Measurements from ENCODE around the gene PGLYRP4. TPM values are rescaled to one million over a fixed set of nuclear protein-coding genes. Genes with fewer than 3 reads are reported as not detected.

PGLYRP4 gene
- total RNA-seq, 2 donors from 2014 or later, result not detected

DNA sequence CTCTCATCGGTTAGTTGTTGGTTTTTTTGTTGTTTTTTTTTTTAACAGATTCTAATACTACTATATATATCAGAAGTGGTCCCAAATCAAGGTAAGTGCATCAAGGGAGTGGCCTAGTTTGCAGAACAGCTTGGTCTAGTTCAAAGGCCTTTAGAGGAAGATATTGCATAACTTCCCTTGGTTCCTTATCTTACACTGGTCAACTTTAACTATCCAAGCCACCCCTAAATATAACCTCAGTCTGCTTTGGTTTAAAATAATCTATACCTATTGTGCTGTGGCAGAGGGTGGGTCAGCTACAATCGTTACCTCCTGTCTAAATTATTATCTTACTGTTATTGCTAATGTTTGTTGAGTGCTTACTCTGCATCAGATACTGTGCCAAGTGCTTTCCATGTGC lies 19.9 kb upstream of the PGLYRP4 start:
- H3K27me3 Mint-ChIP-seq, result peaks cover 30% of the 10 kb centered on the region
- no peak overlapping the region for H3K27ac Mint-ChIP-seq
- H3K36me3 Mint-ChIP-seq (ENCODE audit: low read depth), result peaks cover 1% of the 10 kb centered on the region
- ATAC-seq (no peak), DNase-seq (no peak)
- no peaks in the 10 kb centered on the region for H3K9me3 ChIP-seq (ENCODE audit: control insufficient read depth, low read length, poor library complexity, severe bottlenecking)
- H3K4me3 Mint-ChIP-seq, result no peak overlapping the region
- peaks cover 4% of the 10 kb centered on the region for H3K4me1 Mint-ChIP-seq

DNA sequence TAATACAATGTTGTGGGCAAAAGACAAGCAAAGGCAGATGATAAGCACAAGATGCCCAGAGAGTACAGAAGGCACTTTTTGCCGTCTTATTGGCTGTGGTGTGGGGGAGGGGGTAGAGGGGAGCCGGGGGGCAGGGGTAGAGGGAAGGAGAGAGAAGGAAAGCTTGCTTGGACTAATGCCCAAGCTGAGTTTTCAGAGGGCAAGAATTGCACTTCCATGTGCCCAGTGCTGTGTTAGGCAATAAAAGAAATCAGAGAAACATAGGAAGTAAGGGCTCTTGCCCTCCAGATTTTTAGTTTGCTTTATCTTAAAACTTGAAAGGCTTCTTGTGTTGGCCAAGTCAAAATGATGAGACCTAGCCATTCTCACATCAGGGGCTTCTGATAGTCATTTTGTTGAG lies 18.4 kb upstream of the PGLYRP4 start:
- Mint-ChIP-seq H3K27me3 (peaks cover 38% of the 10 kb centered on the region), H3K4me3 (no peak overlapping the region), H3K36me3 (ENCODE audit: low read depth) (peaks cover 7% of the 10 kb centered on the region), H3K27ac (no peak overlapping the region), H3K4me1 (peaks cover 4% of the 10 kb centered on the region)
- DNase-seq (no peak), ATAC-seq (no peak)
- no peaks in the 10 kb centered on the region for H3K9me3 ChIP-seq (ENCODE audit: control insufficient read depth, low read length, poor library complexity, severe bottlenecking)

DNA sequence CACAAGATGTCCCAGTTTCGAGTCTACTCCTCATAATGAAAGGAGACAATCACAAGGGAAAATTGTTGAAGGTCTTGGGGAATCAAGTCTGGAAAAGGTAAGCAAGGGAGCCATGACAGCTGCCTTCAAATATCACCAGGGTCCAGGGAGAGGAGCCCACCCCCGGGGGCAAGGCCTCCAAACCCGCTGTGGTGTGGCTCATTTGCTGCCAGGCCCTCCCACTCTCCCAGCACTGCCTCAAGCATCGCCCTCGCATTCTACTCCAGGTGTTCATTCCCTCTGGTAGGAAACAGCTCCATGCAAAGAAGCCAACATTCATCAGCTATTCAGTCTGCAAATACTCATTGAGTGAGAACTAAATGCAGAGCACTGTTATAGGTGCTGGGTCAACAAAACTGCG lies 17.6 kb upstream of the PGLYRP4 start:
- Mint-ChIP-seq H3K27me3 (peaks cover 36% of the 10 kb centered on the region), H3K27ac (peak overlapping the region; percentile 22), H3K4me1 (peaks cover 4% of the 10 kb centered on the region), H3K4me3 (no peak overlapping the region), H3K36me3 (ENCODE audit: low read depth) (peaks cover 7% of the 10 kb centered on the region)
- no peaks in the 10 kb centered on the region for H3K9me3 ChIP-seq (ENCODE audit: control insufficient read depth, low read length, poor library complexity, severe bottlenecking)
- DNase-seq (no peak), ATAC-seq (no peak)

DNA sequence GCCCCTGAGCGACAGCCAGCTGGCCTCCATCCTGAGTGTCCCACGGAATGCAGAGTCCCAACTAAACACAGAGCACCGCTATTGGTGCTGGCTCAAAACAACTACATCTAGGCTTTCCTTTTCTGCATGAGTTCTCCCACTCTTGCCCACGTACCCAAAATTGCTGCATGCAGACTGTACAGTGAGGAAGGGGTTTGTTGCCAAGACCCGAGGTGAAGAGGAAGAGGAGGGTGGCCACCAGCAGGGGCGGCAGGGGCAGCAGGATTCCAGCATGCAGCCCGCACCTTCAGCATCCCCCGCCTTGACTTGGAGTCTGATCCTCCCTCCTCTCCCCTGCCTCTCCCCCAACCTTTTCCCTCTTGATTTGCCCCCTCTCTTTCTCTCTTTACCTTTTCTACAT lies 17.1 kb upstream of the PGLYRP4 start:
- H3K4me1 Mint-ChIP-seq, result peaks cover 8% of the 10 kb centered on the region
- no peaks in the 10 kb centered on the region for H3K9me3 ChIP-seq (ENCODE audit: control insufficient read depth, low read length, poor library complexity, severe bottlenecking)
- no peak overlapping the region for H3K27ac Mint-ChIP-seq
- H3K36me3 Mint-ChIP-seq (ENCODE audit: low read depth), result peaks cover 11% of the 10 kb centered on the region
- H3K27me3 Mint-ChIP-seq, result peaks cover 41% of the 10 kb centered on the region
- no peak for DNase-seq
- H3K4me3 Mint-ChIP-seq, result no peak overlapping the region
- no peak for ATAC-seq

DNA sequence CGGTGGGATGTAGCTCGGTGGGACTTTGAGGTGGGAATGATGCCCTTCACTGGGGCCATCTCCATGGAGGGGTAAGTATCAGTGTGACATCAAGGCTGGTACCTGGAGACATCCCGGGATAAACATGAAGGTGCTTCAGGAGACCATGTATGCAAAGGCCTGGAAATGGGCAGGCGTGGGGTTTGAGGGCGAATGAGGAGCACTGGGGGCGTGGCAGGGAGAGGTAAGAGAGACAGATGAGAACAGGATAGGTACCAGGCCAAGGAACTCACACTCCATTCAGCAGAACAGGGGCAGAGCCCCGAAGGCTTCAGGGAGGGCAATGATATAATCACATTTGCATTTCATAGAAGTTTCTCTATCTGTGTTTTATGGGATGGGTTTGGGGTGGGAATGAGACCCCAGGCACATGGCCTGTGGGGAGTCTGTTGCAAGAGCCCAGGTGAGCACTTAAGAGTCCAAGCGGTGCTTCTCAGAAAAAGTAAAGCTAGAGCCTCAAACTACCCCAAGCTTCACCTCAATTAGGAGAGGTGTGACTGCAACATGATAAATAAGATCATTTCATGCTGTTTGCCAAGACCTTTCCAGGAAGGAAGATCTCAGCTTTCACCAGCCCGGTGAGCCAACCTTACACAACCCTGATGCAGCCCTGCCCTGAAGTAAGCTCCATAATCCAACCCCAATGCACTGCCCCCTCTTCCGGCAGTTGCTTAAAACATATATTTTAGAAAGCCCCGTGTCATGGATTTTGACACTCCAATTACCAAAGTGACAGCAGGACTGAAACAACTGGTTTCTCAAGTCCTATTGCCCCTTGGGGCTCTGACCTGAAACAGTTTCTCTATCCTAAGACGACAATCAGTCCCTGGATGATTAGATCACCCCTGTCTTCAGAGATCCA lies 16.4 kb upstream of the PGLYRP4 start:
- Mint-ChIP-seq H3K27me3 (peaks cover 39% of the 10 kb centered on the region), H3K4me3 (no peak overlapping the region), H3K36me3 (ENCODE audit: low read depth) (peaks cover 11% of the 10 kb centered on the region), H3K27ac (peak overlapping the region; percentile 67), H3K4me1 (peaks cover 8% of the 10 kb centered on the region)
- H3K9me3 ChIP-seq (ENCODE audit: control insufficient read depth, low read length, poor library complexity, severe bottlenecking), result no peaks in the 10 kb centered on the region
- DNase-seq, result no peak
- ATAC-seq, result no peak

DNA sequence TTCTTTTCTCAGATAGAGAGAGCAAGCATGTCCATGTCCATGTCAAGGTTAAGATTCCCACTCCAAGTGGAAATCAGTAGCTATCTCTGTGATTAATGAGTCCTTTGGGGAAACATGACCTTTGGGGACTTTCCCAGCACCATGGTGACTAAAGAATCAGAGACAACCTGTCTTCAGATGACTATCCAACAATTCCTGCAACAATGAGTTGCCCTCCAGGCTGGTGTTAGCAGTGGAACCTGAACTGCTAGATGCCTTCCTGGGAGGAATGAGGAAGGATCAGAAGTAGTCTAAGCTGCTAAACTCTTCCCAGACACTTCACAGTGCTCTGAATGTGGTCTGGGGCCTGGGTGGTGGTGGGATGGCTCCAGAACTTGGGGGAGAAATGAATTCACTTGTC lies 15.5 kb upstream of the PGLYRP4 start:
- H3K4me3 Mint-ChIP-seq, result no peak overlapping the region
- ATAC-seq (no peak), DNase-seq (no peak)
- H3K36me3 Mint-ChIP-seq (ENCODE audit: low read depth), result peaks cover 11% of the 10 kb centered on the region
- peaks cover 8% of the 10 kb centered on the region for H3K4me1 Mint-ChIP-seq
- H3K9me3 ChIP-seq (ENCODE audit: control insufficient read depth, low read length, poor library complexity, severe bottlenecking), result no peaks in the 10 kb centered on the region
- H3K27me3 Mint-ChIP-seq, result peaks cover 32% of the 10 kb centered on the region
- H3K27ac Mint-ChIP-seq, result no peak overlapping the region

DNA sequence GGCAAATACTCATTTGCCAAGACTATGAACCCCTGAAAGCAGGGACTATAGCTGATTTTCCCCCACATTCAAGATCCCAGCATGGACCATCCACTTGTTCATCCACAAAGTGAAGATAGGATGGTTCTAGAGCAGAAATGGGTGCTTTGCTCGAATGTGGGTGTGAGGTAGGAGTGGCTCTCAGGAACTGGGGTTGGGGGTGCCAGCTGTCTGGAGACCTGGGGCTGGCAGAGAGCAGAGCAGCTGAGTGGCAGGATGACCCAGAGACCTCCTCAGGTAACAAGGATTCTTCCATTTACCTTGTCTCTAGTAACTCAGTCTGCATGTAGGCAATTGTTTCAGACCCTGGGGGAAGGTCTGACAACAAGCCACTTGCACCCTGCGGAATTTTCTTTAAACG lies 15.0 kb upstream of the PGLYRP4 start:
- Mint-ChIP-seq H3K4me1 (peaks cover 9% of the 10 kb centered on the region), H3K36me3 (ENCODE audit: low read depth) (peaks cover 11% of the 10 kb centered on the region), H3K27me3 (peaks cover 32% of the 10 kb centered on the region), H3K27ac (no peak overlapping the region), H3K4me3 (no peak overlapping the region)
- ATAC-seq (no peak), DNase-seq (no peak)
- H3K9me3 ChIP-seq (ENCODE audit: control insufficient read depth, low read length, poor library complexity, severe bottlenecking), result no peaks in the 10 kb centered on the region

DNA sequence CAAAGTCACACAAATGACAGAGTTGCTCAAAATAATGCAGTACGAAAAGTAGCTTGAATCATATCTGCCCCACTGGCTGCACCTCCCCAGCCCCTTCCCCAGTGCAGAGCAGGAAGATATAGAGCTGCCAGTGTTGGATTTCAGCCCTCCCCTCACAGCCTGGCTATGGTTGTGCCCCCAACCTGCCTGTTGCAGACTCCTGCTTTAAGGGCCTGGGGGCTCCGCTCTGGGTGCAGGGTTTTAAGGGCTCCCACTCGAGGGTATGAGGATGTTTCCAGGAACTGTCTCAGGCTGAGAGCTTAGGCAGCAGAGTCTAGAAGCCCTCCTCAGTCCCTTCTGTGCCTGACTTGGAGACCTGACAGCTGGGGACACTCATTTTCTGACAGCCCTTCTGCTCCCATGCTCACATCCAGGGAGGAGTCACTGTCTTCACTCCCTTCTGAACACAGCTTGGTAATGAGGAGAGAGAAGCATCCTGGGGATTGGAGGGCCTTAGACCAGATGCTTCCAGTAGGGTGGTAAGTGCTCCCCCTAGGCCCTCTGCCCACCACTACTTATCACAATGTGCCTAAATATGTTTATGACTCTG lies 13.6 kb upstream of the PGLYRP4 start:
- H3K4me1 Mint-ChIP-seq, result peaks cover 20% of the 10 kb centered on the region

DNA sequence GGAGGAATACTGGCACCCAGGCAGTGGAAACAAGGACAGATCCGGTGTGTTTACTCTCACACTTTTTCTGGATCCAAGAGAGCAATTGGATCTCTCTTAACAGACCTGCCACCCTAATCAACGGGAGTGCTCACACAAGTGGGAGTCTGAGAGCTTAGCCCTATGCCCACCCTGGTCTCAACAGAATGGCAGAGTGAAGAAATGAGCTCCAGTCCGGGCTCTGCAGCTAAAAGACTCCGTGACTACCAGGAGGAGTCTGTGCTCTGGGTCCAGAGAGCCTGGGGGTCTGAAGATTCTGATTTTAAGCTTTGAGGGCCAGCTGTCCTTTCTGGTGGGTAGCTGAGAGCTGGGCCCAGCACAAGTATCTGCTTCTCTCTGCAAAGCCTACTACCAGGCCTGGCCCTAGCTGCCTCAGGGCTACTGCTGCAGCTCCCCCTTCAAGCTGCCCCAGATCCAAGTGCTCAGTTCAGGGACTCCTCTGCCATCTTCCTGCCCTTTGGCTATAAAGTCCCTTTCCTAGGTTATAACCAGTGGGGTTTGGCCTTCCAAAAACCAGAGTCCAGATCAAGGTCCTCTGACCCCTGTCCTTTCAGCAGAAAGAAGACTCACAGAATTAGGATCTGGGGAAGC lies 13.0 kb upstream of the PGLYRP4 start:
- no peaks in the 10 kb centered on the region for H3K9me3 ChIP-seq (ENCODE audit: control insufficient read depth, low read length, poor library complexity, severe bottlenecking)
- Mint-ChIP-seq H3K27ac (no peak overlapping the region), H3K4me1 (peaks cover 25% of the 10 kb centered on the region), H3K36me3 (ENCODE audit: low read depth) (peaks cover 11% of the 10 kb centered on the region), H3K27me3 (peaks cover 32% of the 10 kb centered on the region), H3K4me3 (no peak overlapping the region)
- DNase-seq, result no peak
- no peak for ATAC-seq

More for the DNA sequence above, 13.6 kb upstream of the PGLYRP4 start:
- Mint-ChIP-seq H3K27me3 (peaks cover 32% of the 10 kb centered on the region), H3K36me3 (ENCODE audit: low read depth) (peaks cover 11% of the 10 kb centered on the region), H3K4me3 (no peak overlapping the region), H3K27ac (no peak overlapping the region)
- DNase-seq, result no peak
- H3K9me3 ChIP-seq (ENCODE audit: control insufficient read depth, low read length, poor library complexity, severe bottlenecking), result no peaks in the 10 kb centered on the region
- no peak for ATAC-seq

DNA sequence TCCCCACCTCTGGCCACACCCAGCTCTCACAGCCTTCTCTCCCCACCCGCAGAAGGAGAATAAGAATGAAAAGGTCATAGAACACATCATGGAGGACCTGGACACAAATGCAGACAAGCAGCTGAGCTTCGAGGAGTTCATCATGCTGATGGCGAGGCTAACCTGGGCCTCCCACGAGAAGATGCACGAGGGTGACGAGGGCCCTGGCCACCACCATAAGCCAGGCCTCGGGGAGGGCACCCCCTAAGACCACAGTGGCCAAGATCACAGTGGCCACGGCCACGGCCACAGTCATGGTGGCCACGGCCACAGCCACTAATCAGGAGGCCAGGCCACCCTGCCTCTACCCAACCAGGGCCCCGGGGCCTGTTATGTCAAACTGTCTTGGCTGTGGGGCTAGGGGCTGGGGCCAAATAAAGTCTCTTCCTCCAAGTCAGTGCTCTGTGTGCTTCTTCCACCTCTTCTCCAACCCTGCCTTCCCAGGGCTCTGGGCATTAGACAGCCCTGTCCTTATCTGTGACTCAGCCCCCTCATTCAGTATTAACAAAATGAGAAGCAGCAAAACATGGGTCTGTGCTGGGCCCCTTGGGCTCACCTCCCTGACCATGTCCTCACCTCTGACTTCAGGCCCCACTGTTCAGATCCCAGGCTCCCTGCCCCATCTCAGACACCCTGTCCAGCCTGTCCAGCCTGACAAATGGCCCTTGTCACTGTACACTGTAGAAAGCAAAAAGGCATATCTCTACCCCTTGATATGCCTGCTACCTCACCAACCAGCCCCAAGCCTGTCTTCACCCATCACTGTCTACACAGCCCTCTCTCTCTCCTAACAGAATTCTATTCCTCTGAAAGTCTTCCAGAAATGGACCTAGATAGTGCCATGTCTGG lies 12.2 kb upstream of the PGLYRP4 start:
- no peak overlapping the region for H3K27ac Mint-ChIP-seq

DNA sequence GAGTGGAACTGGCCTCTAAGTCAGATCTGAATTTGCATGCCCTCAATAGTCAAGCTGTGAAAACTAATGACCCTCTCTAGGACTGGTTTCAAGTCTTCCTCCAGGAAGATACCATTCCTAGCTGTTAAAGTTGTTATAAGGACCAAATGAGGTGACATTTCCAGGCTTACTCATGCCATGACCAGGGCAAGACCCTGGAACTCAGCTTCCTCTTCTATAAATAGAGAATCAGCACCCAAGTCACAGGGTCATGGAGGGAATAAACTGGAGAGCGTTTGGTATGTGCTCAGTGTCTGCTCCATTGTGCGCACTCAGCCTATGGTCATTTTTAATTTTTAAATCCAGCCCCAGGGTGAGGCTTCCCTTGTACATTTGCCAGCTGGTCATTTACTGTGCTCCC lies 11.5 kb upstream of the PGLYRP4 start:
- no peak overlapping the region for H3K27ac Mint-ChIP-seq
- ATAC-seq, result no peak
- no peak overlapping the region for H3K4me3 Mint-ChIP-seq
- H3K4me1 Mint-ChIP-seq, result peaks cover 27% of the 10 kb centered on the region
- no peaks in the 10 kb centered on the region for H3K9me3 ChIP-seq (ENCODE audit: control insufficient read depth, low read length, poor library complexity, severe bottlenecking)
- no peak for DNase-seq
- peaks cover 13% of the 10 kb centered on the region for H3K36me3 Mint-ChIP-seq (ENCODE audit: low read depth)
- H3K27me3 Mint-ChIP-seq, result peaks cover 32% of the 10 kb centered on the region

More for the DNA sequence above, 12.2 kb upstream of the PGLYRP4 start:
- Mint-ChIP-seq H3K4me1 (peaks cover 27% of the 10 kb centered on the region), H3K4me3 (no peak overlapping the region), H3K36me3 (ENCODE audit: low read depth) (peaks cover 13% of the 10 kb centered on the region), H3K27me3 (peaks cover 32% of the 10 kb centered on the region)
- DNase-seq (no peak), ATAC-seq (no peak)
- no peaks in the 10 kb centered on the region for H3K9me3 ChIP-seq (ENCODE audit: control insufficient read depth, low read length, poor library complexity, severe bottlenecking)

DNA sequence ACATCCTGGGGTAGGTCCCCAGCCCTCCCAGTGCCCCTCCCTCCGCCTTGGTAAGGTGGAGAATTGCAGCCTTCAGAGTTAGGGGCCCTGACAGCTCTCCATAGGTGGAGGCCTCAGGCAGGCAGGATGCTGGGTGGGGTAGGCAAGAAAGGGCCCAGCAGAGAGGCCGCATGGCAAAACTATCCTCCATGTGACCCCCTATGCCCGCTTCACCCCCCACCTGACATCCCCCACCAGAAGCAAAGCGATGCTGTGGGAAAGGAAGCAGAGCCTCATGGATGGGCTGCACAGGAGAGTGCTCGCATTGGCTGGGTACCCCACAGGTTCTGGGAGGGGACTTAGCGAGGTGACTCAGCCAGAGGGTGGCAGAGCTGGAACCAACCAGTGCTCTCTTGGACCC lies 10.6 kb upstream of the PGLYRP4 start:
- no peak overlapping the region for H3K4me3 Mint-ChIP-seq
- H3K27ac Mint-ChIP-seq, result no peak overlapping the region
- H3K9me3 ChIP-seq (ENCODE audit: control insufficient read depth, low read length, poor library complexity, severe bottlenecking), result no peaks in the 10 kb centered on the region
- H3K4me1 Mint-ChIP-seq, result peaks cover 25% of the 10 kb centered on the region
- H3K27me3 Mint-ChIP-seq, result peaks cover 24% of the 10 kb centered on the region
- ATAC-seq, result no peak
- no peak for DNase-seq
- peaks cover 13% of the 10 kb centered on the region for H3K36me3 Mint-ChIP-seq (ENCODE audit: low read depth)

DNA sequence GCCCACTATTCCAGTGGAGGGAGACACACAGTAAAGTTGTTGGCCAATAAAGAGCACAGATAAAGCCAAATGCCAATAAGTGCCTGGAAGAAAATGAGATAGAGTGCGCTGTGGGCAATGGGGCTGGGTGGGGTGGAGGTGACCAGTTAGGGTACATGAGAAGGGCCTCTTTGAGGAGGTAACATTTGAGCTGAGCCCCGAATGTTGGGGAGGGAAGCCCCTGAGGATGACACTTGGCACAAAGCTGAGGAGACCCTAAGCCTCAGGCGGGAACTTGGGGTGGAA lies 10.0 kb upstream of the PGLYRP4 start:
- Mint-ChIP-seq H3K36me3 (ENCODE audit: low read depth) (peaks cover 12% of the 10 kb centered on the region), H3K4me1 (peaks cover 25% of the 10 kb centered on the region), H3K4me3 (no peak overlapping the region), H3K27me3 (peaks cover 23% of the 10 kb centered on the region), H3K27ac (peak overlapping the region; percentile 82)
- ATAC-seq, result no peak
- DNase-seq, result no peak
- no peaks in the 10 kb centered on the region for H3K9me3 ChIP-seq (ENCODE audit: control insufficient read depth, low read length, poor library complexity, severe bottlenecking)
